GM18907 (cell line): ENCODE results near the gene IQGAP2.
"Not testable (repeated sequence)": the region's sequence is repeated elsewhere in the genome, so short reads cannot be mapped to it uniquely, and the experiment has no call there.

Experiments
- ATAC-seq: cut with Tn5 transposase; IDR thresholded peaks from one replicate; pipeline ENCODE4 v1.9.1; 2021; ENCODE audit warnings: mild to moderate bottlenecking, moderate library complexity; ENCODE audit not compliant: unreplicated experiment

The IQGAP2 gene

DNA sequence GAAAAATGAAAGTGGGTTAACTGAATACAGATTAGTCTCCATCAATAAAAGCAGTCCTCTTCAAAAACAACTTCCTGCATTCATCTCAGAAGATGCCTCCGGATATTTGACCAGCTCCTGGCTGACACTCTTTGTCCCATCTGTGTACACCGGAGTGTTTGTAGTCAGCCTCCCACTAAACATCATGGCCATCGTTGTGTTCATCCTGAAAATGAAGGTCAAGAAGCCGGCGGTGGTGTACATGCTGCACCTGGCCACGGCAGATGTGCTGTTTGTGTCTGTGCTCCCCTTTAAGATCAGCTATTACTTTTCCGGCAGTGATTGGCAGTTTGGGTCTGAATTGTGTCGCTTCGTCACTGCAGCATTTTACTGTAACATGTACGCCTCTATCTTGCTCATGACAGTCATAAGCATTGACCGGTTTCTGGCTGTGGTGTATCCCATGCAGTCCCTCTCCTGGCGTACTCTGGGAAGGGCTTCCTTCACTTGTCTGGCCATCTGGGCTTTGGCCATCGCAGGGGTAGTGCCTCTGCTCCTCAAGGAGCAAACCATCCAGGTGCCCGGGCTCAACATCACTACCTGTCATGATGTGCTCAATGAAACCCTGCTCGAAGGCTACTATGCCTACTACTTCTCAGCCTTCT is 329.4 kb downstream of the IQGAP2 start:
- ATAC-seq = no peak

DNA sequence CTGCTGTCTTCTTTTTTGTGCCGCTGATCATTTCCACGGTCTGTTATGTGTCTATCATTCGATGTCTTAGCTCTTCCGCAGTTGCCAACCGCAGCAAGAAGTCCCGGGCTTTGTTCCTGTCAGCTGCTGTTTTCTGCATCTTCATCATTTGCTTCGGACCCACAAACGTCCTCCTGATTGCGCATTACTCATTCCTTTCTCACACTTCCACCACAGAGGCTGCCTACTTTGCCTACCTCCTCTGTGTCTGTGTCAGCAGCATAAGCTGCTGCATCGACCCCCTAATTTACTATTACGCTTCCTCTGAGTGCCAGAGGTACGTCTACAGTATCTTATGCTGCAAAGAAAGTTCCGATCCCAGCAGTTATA is 329.9 kb downstream of the IQGAP2 start:
- ATAC-seq = no peak

DNA sequence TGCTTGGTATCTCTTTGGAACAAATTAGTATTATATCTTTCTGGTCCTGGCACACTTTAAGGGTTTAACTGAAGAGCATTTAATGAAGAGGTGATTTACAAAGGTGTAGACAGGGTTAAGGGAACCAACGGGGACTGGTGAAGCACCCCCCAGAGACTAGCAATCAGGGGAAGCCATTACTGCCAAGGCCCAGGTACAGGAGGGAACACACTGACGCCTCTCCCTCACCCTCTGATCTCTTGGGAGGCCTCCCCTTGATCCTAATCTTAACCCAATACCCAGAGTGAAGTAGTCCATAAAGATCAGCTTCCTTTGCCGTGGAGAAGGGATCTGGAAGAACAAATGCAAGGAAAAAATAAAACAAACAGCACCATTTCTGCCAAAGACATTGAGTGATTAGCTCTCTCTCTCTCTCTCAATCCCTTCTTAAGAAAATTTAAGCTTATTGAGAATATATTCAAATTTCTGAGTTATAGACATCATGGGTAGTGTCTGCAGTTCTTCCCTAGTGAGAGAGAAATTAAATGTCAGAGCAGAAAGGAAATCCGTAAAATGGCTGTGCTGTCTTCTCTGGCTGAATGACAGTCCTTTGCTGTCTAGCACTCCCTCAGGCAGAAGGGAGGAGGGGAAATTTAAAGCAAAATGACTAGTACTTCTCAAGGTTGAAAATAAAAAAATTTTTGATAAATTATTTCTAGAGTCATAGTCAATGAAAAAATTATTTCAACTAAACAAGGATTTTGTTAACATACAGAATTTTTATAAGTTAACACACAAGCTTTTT is 332.9 kb downstream of the IQGAP2 start:
- no peak for ATAC-seq

DNA sequence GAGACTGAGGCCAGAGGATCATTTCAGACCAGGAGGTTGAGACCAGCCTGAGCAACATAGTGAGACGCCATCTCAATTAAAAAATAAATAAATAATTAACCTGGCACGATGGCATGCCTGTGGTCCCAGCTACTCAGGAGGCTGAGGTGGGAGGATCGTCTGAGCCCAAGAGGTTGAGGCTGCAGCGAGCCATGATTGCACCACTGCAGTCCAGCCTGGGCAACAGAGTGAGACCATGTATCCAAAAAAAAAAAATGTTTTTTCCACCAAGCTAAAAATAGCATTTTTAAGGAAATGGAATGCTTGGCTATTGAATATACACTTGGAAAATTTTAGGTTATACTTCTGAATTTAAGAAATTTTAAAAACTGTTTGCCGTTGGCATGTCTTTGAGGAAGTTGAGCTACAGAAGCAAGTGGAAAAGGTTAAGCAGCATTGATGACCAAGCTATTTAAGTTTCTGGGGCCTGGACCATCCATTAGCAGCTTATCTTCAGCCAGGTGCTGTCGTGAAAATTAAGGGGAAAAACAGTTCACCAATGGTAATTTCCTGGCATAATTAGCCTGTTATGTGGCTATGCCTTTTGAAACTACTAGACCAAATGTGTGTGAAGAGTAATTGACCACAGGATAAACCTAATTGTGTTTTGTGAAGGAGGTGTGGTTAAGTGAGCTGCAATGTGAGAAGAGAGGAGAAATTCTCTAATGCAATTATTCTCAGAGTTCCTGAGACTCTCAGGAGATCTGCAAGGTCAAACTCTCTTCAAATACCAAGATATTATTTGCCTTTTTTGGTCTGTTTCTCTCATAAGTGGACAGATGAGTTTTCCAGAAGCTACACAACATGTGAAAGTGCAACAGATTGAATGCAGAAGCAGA is 333.8 kb downstream of the IQGAP2 start:
- ATAC-seq = peak; percentile 37

DNA sequence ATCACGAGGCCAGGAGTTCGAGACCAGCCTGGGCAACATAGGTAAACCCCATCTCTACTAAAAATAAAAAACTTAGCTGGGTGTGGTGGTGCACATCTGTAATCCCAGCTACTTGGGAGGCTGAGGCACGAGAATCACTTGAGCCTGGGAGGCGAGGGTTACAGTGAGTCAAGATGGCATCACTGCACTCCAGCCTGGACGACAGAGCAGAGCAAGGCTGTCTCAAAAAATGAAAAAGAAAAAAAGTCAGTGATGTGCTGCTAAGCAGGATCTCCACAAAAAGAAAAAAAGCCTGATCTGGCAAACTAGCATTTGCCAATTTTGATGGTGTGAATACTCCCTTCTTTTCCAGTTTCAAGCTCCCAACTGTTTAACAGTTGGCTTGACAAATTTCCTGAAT is 334.8 kb downstream of the IQGAP2 start:
- ATAC-seq = no peak

DNA sequence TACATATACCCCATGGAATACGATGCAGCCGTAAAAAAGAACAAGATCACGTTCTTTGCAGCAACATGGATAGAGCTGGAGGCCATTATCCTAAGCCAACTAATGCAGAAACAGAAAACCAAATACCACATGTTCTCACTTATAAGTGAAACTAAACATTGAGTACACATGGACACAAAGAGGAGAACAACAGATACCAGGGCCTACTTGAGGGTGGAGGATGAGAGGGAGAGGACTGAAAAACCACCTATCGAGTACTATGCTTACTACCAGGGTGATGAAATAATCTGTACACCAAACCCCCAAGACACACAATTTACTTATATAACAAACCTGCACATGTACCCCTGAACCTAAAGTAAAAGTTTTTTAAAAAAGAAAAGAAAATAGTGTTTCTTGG is 338.4 kb downstream of the IQGAP2 start:
- ATAC-seq = not testable (repeated sequence)

DNA sequence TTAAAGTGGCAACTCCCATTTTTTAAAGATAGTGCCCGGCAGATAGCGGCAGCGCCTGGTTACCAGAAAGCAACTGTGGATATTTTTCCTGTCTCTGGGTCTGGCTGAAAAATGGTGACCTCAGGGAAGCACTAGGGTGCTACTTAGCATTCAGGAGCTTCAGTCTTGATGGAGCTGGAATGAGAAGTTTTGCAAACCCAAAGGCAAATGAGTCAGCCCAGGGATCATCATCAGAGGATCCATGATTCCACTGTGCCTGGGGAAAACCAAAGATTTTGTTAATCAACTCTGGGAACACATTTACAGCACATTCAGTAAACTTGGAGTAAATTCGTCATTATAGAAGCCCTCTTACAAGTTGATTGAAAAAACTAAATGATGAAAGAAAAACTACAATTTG is 339.5 kb downstream of the IQGAP2 start:
- no peak for ATAC-seq

DNA sequence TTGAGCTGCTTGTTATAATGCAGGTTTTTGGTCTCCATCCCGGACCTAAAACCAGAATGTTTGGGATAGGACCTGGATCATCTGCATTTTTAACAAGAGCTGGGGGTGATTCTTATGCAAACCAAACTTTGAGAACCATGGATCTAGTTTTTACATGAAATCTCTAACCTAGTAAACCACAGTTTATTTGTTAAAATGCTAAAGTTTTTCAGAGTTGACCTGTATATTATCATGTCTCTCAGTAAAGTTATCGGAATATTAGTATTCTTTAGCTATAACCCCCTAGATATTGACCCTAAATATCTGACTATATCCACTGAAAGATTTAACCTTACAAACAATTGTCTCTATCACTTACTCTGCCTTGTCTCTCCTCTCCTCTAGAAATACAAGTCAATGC is 341.5 kb downstream of the IQGAP2 start:
- ATAC-seq = no peak

DNA sequence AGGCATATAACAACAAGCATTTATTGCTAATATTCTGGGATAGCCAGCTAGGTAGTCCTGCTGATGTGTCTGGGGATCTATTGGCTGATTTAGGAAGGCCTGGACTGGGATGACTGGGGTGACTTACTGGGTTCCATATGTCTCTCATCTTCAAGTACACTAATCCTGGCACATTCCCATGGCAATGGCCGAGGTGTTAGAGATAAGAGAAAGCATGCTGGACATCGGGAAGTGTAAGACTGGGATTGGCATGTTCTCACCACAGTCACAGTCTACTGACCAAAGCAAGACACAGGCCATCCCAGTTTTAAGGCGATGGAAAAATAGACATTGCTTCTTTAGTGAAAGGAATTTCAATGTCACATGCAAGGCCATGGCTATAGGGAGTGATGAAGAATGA is 342.6 kb downstream of the IQGAP2 start:
- ATAC-seq = no peak

DNA sequence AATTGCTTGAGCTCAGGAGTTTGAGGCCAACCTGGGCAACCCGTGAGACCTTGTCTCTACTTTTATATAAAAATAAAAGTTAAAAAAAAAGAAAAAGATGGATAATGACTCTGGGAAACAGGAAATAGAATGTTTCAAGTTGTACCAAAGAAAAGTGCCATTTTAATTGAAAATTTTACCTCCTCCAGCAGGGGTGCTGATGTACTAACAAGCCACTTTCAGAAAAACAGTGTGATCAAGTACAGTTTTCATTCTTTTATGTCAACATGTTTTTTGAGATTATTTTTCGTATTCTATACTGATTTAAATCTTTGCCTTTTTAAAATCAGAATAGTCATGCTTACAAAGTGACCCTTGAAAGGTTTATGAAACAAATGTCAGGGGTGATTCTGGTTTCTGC is 343.6 kb downstream of the IQGAP2 start:
- ATAC-seq = no peak

DNA sequence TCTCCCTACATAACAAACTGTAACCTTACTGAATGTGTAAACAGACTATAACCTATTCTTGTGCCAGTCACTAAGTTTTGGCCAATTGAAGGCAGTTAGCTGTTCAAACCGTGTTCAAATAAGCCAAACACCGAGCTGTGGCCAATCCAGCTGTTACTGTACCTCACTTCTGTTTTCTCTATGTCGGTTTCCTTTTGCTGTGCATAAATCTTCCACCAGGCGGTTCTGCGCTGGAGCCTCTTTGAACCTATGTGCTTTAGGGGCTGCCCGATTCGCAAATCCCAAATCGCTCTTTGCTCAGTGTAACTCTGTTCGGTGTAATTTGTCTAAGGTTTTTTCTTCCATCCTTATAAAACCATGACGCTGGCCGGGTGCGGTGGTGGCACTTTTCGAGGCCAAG is 344.6 kb downstream of the IQGAP2 start:
- no peak for ATAC-seq

DNA sequence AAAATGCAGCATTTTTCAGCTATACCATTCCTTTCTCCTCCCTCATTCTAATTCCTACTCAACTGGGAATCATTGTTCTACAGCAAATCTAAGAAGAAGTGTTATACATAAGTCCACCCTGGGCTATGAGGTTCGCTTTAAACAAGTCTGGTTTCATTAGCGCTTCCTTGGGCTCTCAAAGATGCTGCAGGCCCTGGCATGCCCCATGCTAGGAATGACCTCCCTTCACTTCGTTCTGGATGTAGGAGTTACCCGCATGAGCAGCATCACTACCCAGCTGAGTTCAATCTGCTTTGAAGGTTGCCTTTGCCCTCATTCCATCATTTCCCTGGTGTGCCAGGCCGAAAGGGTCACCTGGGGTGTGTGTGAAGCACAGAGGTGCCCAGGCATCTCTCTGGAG is 348.2 kb downstream of the IQGAP2 start:
- no peak for ATAC-seq

DNA sequence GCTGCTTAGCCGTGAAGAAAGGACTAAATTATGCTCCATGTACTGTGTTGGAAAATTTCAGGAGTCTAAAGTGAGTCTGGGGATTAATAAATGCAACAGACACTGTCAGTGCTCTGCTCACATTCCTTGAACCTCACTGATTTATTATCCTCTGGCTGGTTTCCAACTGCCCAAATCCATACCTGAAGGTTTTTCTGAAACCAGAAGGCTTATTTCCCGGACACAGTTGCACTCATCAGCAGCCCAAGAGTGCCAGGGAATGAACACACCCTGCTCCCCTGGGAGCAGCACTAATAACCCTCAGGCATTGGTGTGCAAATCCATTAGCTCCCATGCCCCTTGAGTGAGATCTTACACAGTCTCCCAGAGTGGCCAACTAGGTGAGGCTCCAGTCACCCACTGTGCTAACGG is 351.6 kb downstream of the IQGAP2 start:
- ATAC-seq = no peak

DNA sequence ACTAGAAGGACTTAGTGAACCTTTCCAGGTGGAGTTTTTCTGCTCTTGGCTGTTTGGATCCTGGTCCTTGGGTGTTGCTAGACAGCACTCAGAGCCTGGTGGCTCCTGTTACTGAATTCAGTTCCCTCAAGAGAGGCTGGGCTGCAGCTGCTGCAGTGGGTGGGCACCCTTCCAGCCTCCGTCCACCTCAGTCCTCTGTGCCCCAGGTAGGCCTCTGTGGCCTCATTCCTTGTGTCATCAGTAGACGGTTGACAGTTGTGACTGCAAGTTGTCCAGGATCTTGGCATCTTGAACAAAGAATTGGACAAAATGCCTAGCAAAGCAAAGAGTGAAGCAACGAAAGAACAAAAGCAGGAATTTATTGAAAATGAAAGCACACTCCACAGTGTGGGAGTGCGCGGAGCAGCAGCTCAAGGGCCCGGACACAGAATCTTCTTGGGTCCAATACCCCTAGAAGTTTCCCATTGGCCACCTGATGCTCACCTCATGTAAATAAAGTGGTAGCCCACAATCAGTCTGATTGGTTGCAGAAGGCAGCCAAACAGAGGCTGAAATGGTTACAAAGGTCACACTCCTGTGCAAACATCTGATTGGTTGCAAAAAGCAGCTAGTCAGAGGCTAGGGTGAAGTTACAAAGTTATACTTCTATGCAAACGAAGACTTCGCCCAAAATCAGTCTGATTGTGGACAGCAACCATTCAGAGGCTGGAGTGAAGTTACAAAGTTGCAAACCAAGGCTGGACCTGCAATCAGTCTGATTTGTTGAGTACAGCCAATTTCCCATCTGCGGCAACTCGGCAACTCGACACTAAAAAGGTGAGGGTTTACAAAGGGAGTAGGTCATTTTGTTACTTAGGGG is 352.9 kb downstream of the IQGAP2 start:
- no peak for ATAC-seq

DNA sequence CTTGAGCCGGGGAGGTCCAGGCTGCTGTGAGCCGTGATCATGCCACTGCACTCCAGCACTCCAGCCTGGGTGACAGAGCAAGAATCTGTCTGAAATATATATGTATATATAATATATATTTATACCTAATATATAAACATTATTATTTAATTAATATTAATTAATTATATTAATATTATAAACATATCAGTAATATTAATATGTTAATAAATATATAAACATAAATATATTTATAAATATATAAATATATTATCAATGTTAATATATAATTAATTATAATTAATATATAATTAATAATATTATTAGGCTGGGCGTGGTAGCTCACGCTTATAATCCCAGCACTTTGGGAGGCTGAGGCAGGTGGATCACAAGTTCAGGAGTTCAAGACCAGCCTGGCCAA is 354.0 kb downstream of the IQGAP2 start:
- no peak for ATAC-seq
